GM18508 (cell line): ENCODE measurements around the gene RPP40.

Experiments used
- ATAC-seq: cut with Tn5 transposase; IDR thresholded peaks from one replicate; pipeline ENCODE4 v1.9.1; 2021; ENCODE audit warnings: moderate number of reproducible peaks; ENCODE audit not compliant: insufficient read depth, unreplicated experiment

RPP40 gene

DNA sequence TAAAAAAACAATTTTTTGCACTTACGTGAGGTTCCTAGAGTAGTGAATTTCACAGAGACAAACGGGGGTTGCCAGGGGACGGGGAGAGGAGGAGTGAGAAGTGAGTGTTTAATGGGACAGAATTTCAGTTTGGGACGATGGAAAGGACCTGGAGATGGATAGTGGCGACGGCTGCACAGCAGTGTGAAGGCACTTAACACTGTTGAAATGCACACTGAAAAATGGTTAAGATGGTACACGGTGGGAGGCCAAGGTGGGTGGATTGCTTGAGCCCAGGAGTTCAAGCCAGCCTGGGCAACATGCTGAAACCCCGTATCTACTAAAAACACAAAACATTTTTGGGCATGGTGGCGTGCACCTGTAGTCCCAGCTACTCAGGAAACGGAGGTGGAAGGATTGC, 31.4 kb downstream of the RPP40 start:
- no peak for ATAC-seq

DNA sequence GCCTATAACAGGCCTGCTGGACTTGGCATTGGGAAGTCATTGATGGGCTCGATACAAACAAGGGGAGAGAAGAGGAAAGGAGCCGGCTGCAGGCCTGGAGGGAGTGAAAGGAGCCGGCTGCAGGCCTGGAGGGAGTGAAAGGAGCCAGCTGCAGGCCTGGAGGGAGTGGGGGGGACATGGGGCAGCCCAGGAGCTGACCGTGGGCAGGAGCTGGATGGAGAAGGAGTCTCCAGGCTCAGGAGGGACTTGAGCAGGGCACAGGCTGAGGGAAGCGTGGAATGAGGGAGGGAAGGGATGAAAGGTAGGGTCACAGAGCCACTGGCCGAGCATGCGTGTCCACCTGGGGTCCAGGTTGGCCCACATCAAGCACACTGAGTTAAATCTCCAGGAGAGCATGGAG, 32.0 kb downstream of the RPP40 start:
- ATAC-seq: no peak

DNA sequence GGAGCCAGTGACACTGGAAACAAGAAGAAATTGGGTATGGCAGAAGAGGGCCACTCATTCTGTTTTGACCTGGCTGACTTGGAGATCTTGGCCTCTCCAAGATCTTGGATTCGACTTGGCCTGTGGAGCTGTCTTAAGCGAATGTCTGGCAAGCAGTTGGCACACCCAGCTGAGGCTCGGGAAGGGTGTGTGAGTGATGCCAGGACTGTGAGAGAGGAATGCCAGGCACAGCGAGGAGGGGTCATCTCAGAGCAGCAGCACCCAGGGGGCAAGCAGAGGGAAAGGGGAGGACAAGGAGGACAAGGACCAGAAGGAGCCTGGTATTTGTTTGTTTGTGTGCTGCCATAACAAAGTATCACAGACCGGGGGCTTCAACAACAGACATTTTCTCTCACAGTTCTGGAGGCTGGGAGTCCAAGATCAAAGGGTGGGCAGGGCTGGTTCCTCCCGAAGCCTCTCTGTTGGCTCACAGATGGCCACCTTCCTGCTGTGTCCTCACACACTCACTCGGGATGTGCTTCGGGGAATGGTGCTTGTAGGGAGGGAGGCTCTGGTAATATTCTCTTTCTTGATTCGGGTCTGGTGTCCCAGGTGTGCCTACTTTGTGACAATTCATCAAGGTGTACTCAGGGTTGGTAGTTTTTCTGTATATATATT, 33.0 kb downstream of the RPP40 start:
- ATAC-seq: no peak

DNA sequence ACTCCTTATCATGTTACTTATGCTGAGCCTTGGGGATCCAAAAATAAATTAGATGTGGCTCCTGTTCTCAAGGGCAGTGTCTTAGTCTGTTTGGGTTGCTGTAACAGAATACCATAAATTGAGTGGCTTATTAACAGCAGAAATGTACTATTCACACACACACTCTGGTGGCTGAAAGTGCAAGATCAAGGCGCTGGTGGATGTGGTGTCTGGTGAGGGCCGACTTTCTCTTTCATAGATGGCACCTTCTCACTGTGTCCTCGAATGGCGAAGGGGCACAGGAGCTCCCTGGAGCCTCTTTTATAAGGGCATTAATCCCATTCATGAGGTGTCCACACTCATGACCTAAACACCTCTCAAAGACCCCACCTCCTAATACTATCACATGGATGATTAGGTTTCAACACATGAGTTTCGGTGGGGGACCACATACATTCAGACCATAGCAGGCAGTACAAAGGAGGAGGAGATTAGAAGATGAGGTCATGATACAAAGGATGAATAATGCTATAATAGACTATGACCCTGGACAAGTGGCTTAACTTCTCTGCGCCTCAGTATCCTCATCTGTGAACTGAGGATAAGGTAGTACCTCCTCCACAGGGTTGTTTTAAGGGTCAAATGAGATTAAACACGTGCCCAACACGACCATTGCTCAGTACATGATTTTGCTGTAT, 34.1 kb downstream of the RPP40 start:
- ATAC-seq: no peak

DNA sequence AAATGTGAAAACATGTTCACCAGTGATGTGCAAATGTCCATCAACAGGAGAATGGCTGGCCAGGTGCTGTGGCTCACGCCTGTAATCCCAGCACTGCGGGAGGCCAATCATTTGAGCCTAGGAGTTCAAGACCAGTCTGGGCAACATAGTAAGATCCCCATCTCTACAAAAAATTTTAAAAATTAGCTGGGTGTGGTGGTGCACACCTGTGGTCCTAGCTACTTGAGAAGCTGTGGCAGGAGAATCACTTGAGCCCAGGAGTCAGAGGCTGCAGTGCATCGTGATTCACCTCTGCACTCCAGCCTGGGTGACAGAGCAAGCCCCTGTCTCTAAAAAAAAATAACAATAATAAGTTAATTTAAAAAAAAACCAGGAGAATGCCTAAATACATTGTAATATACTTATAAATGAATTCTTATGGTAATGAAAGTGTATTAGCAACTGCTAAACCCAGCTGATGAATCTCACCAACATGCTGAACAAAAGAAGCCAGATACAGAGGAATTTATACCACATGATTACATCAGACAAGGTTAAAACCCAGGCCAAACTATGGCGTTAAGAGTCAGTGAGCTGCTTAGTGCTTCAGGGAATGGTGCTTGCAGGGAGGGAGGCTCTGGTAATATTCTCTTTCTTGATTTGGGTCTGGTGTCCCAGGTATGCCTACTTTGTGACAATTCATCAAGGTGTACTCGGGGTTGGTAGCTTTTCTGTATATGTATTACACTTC, 36.4 kb downstream of the RPP40 start:
- ATAC-seq: no peak

DNA sequence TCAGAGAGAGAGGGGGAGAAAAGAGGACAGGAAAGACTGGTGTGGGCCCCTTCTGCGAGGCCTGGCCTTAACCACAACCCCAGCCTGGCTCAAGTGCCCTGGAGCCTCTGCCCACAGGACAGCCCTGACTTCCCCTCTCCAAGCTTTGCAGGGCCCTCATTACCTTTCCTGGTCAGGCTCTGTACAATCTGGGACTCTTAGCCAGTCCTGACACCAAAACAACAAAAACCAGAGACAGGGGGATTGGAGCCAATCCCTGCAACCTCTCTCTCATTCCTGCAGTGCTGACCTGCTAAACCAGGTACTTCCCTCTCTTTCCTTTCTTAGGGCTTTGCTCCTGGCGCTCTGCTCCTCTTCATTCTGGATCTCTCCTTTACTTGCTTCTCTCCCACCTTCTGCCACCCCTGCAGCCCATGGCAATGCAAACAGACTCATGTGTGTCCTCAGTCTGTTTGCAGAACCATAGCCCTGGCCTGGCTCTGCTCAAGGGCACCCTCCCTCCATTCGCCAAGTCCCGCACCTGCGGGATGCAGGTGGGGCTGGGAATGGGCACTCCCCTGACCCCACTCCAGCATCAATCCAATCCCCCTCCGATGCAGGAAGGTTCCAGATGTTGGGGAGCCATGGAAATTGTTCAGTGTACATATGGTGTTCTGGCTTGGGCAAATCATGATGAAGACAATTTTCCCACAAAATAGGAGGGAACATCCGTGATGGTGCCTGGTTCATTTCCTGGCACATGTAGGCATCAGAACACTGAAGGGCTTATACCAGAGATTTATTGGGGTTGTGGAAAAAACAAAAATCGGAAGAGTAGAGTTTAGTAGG, 38.1 kb downstream of the RPP40 start:
- ATAC-seq: no peak

DNA sequence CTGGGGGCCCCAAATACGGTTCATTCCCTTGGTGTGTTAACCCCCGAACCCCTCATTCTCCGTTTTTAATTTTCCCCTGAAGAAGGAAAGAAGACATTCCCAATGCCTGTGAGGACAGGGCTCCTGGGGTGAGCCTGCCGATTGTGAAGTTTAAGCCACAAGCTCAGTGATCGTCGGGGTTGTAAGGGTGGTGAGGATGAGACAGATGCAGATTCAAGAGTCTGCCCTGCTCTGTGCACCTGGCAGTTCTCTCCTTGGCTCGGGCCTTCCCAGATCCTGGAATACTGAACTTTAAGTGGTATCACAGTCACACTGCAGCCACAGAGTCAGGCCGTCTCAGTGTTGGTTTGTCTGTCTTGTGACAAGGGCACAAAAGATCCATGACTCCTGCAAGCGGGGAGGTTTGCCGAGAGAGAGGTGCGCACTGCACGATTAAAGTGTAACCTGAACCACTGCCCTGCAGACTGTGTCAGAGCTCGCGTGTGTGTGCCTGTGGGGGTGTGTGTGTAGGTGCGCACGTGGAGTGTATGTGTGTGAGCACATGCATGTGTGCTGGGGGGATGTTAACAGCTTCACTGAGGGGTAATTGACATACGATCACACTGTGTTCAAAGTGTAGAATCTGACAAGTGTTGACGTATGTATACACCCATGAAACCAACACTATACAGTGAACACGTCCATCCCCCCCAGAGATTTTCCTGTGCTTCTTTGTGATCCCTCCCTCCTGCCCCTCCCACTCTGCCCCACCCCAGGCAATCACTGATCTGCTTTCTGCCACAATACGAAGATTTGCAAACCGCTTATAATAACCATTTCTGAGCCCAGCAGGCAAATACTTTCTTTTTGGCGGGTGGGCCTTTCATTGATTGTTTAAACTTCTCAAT, 38.9 kb downstream of the RPP40 start:
- no peak for ATAC-seq

DNA sequence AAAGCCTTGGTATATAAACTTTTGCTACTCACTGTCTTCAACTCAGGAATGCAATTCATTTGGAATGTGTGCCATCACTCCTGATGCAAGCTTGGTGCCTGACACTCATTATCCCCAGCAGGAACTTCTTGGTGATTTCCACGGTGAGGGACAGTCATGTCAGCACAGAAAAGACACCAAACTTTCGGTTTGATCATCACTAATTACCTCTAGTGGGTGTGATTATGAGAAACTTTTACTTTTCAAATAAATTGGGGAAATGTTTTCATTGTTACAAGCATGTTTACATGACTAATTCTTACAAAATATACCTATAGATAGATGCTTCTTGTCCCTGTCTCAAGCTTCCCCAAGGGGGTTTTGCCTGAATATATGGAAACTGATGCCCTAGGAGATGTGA, 40.9 kb downstream of the RPP40 start:
- no peak for ATAC-seq

DNA sequence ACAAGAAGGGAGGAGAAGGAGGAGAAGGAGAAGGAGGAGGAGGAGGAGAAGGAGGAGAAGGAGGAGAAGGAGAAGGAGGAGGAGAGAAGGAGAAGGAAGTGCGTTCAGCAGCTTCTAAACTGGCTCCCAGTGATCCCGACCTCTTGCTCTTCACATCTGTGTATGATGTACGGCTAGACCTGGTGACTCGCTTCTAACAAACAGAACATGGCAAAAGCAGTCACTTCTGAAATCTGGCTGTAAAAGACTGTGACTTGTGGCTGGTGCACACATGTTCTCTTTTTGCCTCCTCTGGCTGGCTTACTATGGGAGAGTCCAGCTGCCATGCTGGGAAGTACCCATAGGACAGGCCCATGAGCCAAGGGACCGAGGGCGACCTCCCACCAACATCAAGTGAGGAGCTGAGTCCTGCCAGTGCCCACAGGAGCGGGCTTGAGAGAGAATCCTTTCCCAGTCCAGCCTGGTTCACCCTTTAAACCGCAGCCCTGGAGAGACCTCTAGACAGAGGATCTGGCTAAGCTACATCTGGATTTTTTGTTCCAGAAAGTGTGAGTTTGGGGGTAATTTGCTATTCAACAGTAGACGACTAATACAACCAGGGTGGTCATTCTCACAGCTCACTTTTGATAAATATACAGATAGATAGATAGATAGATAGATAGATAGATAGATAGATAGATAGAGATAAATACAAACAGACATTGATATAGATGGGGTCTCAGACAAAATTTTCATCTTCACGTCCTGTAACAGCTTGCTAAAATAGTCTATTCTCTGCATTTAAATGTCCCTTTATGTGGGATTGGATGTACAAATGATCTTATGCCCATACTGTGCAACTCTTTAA, 42.3 kb downstream of the RPP40 start:
- no peak for ATAC-seq

DNA sequence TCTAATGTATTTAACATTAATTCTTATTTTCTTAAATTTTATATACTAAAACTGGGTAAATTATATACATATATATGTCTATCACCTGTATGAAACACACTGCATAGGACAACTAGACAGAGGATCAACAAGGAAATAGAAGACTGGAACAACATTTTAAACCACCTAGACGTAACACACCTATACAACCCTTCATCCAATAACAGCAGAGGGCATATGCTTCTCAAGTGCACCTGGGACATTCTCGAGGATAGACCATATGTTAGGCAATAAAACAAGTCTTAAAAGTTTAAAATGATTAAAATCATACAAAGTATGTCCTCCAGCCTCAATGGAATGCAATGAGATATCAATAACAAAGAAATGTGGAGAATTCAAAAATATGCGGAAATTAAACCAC, 45.2 kb downstream of the RPP40 start:
- ATAC-seq: no peak

DNA sequence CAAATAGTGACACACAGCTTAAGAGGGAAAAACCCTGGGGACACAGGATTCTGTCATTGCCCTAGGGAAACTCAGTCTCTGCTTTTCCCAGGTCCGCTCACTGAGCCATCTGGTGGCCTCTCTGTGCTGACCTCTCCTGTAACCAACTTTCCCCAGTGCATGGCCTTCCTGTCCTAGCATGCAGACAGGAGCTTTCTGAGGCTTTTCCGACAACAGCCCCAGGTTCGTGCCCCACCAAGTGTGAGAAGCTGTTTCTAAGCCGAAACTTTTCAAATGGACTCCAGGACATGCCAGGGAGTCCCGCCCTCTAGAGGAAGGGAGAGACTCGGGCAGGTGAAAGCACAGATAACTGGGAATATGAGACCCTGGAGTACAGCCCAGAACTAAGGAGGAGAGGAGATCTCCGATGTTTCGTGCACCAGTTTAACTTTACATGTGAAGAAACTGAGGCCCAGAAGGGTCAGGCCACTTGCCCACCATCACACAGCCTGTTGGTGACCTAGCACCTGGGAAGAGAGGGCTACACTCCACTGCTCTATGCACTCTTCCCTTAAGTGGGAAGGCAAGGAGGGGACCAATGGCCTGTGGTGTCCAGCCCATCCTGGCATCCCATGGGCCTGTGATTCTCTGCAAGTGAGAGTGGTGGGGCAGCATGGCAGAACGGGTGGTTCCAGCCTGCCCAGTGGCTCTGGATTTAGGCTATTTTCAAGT, 46.2 kb downstream of the RPP40 start:
- no peak for ATAC-seq

DNA sequence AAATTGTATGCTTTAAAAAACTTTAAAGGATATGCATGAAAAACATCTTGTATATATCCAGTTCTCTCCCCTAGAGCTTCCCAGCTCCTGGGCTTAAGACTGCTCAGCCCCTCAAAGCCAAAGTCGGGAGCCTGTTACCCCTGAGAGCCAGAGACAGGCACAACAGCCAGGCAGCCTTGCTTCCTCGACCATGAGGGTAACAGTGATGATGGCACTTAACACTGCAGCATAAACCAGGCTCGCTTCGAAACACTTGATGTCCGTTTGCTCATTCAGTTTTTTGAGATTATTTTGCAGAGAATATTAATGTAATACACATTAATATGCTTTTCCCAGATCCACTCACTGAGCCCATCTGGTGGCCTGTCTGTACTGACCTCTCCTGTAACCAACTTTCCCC, 47.2 kb downstream of the RPP40 start:
- no peak for ATAC-seq

DNA sequence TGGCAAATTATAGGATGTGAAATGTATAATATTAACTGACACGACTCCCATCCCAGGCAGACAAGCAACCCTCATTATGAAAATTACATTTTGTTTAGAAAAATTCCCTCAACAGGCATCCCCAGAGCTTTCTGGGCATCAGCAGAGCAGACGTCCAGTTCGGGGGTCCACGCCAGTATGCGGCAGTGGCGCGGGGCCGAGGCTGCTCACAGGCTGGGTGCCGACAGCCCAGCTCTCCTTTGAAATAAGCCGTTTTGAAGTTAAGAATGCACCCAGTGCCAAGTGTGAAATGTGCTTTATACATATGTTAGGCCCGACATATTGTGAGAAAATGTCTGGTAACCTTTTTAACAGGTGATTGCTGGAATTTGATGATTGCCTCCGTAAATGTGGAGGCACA, 50.4 kb downstream of the RPP40 start:
- no peak for ATAC-seq

DNA sequence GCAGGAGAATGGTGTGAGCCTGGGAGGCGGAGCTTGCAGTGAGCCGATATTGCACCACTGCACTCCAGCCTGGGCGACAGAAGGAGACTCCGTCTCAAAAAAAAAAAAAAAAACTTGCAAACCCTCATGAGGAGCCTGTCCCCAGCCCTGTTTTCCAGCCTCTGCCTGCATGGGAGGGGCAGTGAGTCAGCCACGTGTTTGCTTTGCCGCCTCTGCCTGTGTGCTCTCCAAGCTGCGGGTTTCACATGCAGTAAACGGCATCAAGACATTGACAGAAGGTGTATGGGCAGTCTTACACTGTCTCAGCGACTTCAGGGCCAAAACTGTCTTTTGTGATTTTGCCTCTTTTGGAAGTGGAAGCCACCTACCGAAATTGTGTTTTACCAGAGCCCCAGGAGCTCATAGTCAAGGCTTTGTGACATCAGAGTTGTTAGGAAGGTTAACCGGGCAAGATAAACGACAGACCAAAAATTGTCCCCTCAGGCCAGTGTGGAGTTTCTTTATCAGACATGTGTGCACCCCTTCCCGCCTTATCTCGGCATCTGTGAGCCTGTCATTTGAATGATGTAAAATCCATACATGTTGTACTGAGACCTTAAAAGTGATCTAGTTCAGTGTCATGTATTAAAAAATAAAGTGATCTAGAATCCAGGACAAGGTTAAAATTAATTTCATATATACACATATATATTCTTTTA, 52.9 kb downstream of the RPP40 start:
- ATAC-seq: no peak

DNA sequence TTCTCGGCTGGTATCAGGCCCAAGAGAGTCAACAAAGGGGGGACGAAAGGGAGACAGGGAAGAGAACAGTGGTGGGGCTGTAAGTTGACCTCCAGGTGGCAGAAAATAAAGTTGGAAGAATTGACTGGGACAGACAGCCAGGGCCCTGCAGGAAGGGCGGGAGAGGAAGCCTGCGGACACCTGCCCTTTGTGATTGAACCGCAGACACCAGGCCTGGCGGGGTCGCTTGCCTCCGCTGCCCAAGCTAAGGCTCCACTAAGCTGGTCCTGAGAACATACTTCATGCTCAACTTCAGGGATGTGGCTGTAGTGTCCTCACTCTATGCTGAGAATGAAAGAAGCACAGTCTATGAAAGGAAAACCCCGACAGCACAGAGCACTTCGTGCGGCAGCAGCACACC, 53.8 kb downstream of the RPP40 start:
- no peak for ATAC-seq

DNA sequence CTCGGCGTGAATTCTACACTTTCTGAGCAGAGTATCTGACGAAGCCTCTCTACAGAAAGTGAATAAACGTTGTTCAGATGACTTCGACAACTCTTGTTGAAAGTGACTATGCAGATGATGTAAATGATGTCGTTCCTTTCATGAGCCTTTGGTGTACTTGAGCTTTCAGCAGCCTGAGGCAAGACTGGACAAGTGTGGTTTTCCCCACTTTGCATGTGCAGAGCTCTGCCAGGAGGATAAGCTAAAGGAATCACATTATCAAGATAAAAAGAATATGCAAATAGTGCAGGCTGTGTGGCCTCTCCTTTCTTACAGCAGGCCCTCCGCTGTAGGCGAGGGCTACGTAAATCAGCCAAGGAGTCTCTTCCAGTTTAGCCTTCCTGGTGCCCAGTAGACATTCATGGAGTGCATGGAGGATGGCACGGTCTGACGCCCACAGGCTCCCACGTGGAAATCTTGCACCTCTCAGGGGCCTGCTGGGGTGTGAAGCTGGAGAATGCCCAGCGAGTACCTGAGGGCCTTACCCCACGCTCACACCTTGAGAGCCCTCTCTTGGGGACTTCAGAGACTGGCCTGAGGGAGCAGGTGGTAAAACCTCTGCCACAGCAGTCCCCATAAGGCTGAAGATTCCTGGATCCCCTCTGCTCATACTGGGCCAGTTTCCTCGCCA, 54.9 kb downstream of the RPP40 start:
- no peak for ATAC-seq

DNA sequence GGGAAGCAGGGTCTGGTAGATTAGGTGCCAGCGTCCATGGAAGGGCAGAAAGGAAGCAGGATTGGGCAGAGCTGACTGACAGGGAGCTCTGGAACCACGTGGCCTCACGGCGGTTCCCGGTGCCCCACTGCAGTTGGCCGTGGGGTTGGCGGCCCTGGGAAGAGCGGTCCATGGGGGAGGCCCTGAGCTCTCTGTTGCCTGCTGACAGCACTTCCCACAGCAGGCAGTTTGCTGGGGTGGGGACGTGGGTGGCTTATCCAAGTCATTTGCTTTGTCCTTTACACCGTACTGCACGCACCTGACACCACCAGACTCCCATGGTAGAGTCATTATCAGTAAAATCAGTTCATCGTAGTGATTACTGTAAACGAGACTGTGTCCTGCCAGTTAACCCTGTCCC, 56.1 kb downstream of the RPP40 start:
- no peak for ATAC-seq
